Duodenal mucosa (tissue), 2 donors: Measurements from ENCODE around the gene PP2D1.
"Not testable (repeated sequence)": the region's sequence is repeated elsewhere in the genome, so short reads cannot be mapped to it uniquely, and the experiment has no call there.

Source experiments
- H3K27ac ChIP-seq: one replicate; pipeline ENCODE4 v1.7.0; 2013; ENCODE audit warnings: low read depth, low read length
- H3K27me3 ChIP-seq, 2 donors: one replicate each; pipeline ENCODE4 v1.7.0; 2013; ENCODE audit warnings: low read length in 2 of 2, control low read depth in 1 of 2; ENCODE audit not compliant: insufficient read depth in 2 of 2, control insufficient read depth in 1 of 2
- H3K36me3 ChIP-seq, 2 donors: one replicate each; pipeline ENCODE4 v1.7.0; 2013; ENCODE audit warnings: low read length in 2 of 2, control low read depth in 1 of 2; ENCODE audit not compliant: insufficient read depth in 2 of 2, control insufficient read depth in 1 of 2
- H3K4me1 ChIP-seq, 2 donors: one replicate each; pipeline ENCODE4 v1.7.0; 2013; ENCODE audit warnings: low read length in 2 of 2, control low read depth in 1 of 2; ENCODE audit not compliant: insufficient read depth in 2 of 2, control insufficient read depth in 1 of 2
- H3K4me3 ChIP-seq, 2 donors: one replicate each; pipeline ENCODE4 v1.7.0; 2013; ENCODE audit warnings: low read length in 2 of 2, low read depth in 1 of 2
- H3K9ac ChIP-seq, 2 donors: one replicate each; pipeline ENCODE4 v1.7.0; 2013; ENCODE audit warnings: low read length in 2 of 2, low read depth in 1 of 2
- H3K9me3 ChIP-seq, 2 donors: one replicate each; pipeline ENCODE4 v1.7.0; 2013; ENCODE audit warnings: low read length in 2 of 2, control low read depth in 1 of 2; ENCODE audit not compliant: control insufficient read depth in 1 of 2

Gene PP2D1

GRCh38 chr3:20023623-20024405 is 11.8 kb upstream of the PP2D1 start:
- H3K4me3 ChIP-seq: no peak overlapping the region
- H3K27me3 ChIP-seq: no peaks in the 10 kb centered on the region
- no peaks in the 10 kb centered on the region for H3K9me3 ChIP-seq
- peaks cover 4 to 10% of the 10 kb centered on the region in 2 donors for H3K4me1 ChIP-seq
- H3K36me3 ChIP-seq: no peaks in the 10 kb centered on the region
- H3K9ac ChIP-seq: no peak overlapping the region
- H3K27ac ChIP-seq: no peak overlapping the region

GRCh38 chr3:20022954-20023622 is 11.0 kb upstream of the PP2D1 start:
- Histone ChIP-seq H3K9ac (no peak overlapping the region), H3K27ac (no peak overlapping the region), H3K36me3 (no peaks in the 10 kb centered on the region), H3K4me3 (no peak overlapping the region), H3K27me3 (no peaks in the 10 kb centered on the region), H3K9me3 (no peaks in the 10 kb centered on the region), H3K4me1 (peaks cover 4 to 10% of the 10 kb centered on the region in 2 donors)

GRCh38 chr3:20016076-20016475 is 4.0 kb upstream of the PP2D1 start:
- H3K9ac ChIP-seq, H3K27me3 ChIP-seq, H3K4me3 ChIP-seq, H3K27ac ChIP-seq, H3K9me3 ChIP-seq, H3K4me1 ChIP-seq, H3K36me3 ChIP-seq: not testable (repeated sequence)

- no peaks in the 10 kb centered on the region for H3K27me3 ChIP-seq
- H3K36me3 ChIP-seq: no peaks in the 10 kb centered on the region
- no peak overlapping the region for H3K9ac ChIP-seq
- H3K27ac ChIP-seq: no peak overlapping the region
- no peaks in the 10 kb centered on the region for H3K9me3 ChIP-seq
- H3K4me1 ChIP-seq: no peaks in the 10 kb centered on the region
- no peak overlapping the region for H3K4me3 ChIP-seq
Measured at GRCh38 chr3:20015525-20015924, 3.5 kb upstream of the PP2D1 start.

- no peaks in the 10 kb centered on the region for H3K36me3 ChIP-seq
- H3K4me3 ChIP-seq: no peak overlapping the region
- H3K9ac ChIP-seq: no peak overlapping the region
- no peaks in the 10 kb centered on the region for H3K27me3 ChIP-seq
- no peaks in the 10 kb centered on the region for H3K9me3 ChIP-seq
- H3K4me1 ChIP-seq: no peaks in the 10 kb centered on the region
- H3K27ac ChIP-seq: no peak overlapping the region
Measured at GRCh38 chr3:20013396-20013795, 1.3 kb upstream of the PP2D1 start.

GRCh38 chr3:20008646-20009045 is 3.4 kb downstream of the PP2D1 start:
- H3K27ac ChIP-seq: no peak overlapping the region
- no peaks in the 10 kb centered on the region for H3K36me3 ChIP-seq

GRCh38 chr3:20007960-20008359 is 4.1 kb downstream of the PP2D1 start:
- H3K4me1 ChIP-seq: no peaks in the 10 kb centered on the region
- no peaks in the 10 kb centered on the region for H3K9me3 ChIP-seq
- H3K36me3 ChIP-seq: no peaks in the 10 kb centered on the region
- no peak overlapping the region for H3K4me3 ChIP-seq
- H3K9ac ChIP-seq: no peak overlapping the region
- H3K27me3 ChIP-seq: no peaks in the 10 kb centered on the region
- no peak overlapping the region for H3K27ac ChIP-seq

More at GRCh38 chr3:20008646-20009045, 3.4 kb downstream of the PP2D1 start:
- Histone ChIP-seq H3K9me3 (no peaks in the 10 kb centered on the region), H3K4me3 (no peak overlapping the region), H3K4me1 (no peaks in the 10 kb centered on the region), H3K27me3 (no peaks in the 10 kb centered on the region), H3K9ac (no peak overlapping the region)

GRCh38 chr3:20001932-20002331 is 10.1 kb downstream of the PP2D1 start:
- H3K4me3 ChIP-seq: no peak overlapping the region

GRCh38 chr3:19997502-19997901 is 14.6 kb downstream of the PP2D1 start:
- no peak overlapping the region for H3K4me3 ChIP-seq
- H3K36me3 ChIP-seq: no peaks in the 10 kb centered on the region
- H3K9me3 ChIP-seq: no peaks in the 10 kb centered on the region
- H3K27me3 ChIP-seq: no peaks in the 10 kb centered on the region
- no peak overlapping the region for H3K9ac ChIP-seq
- no peaks in the 10 kb centered on the region for H3K4me1 ChIP-seq
- no peak overlapping the region for H3K27ac ChIP-seq

More at GRCh38 chr3:20001932-20002331, 10.1 kb downstream of the PP2D1 start:
- Histone ChIP-seq H3K9ac (no peak overlapping the region), H3K27me3 (no peaks in the 10 kb centered on the region), H3K9me3 (no peaks in the 10 kb centered on the region), H3K4me1 (no peaks in the 10 kb centered on the region), H3K36me3 (no peaks in the 10 kb centered on the region), H3K27ac (no peak overlapping the region)

GRCh38 chr3:19994796-19995195 is 17.3 kb downstream of the PP2D1 start:
- Histone ChIP-seq H3K9me3 (no peaks in the 10 kb centered on the region), H3K4me1 (no peaks in the 10 kb centered on the region), H3K36me3 (no peaks in the 10 kb centered on the region), H3K4me3 (no peak overlapping the region), H3K27me3 (no peaks in the 10 kb centered on the region), H3K9ac (no peak overlapping the region), H3K27ac (no peak overlapping the region)
